LoVo (cell line): Measurements from ENCODE around the gene ONECUT1.

Experiments used
- DNase-seq: peaks from one replicate; pipeline ENCODE4 v3.0.0-alpha.2; 2016; ENCODE audit warnings: low spot score

The ONECUT1 gene

GRCh38 chr15:52731732-52732470, 58.2 kb downstream of the ONECUT1 start:
- DNase-seq: no peak

DNA sequence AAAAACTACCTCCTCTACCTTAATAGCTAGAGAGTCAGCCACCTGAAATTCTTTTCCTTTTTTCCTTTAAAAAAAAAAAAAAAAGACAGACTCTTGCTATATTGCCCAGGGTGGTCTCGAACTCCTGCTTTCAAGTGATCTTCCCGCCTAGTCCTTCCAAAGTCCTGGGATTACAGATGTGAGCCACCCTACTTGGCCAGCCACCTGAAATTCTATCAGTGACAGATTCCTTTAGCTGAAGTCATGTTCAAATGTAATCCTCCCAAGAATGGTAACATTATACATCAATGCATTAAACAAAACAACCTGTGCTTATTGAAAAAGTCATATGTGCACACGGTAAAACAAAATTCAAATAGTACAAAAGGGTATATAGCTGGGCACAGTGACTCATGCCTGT, 59.1 kb downstream of the ONECUT1 start:
- no peak for DNase-seq

DNA sequence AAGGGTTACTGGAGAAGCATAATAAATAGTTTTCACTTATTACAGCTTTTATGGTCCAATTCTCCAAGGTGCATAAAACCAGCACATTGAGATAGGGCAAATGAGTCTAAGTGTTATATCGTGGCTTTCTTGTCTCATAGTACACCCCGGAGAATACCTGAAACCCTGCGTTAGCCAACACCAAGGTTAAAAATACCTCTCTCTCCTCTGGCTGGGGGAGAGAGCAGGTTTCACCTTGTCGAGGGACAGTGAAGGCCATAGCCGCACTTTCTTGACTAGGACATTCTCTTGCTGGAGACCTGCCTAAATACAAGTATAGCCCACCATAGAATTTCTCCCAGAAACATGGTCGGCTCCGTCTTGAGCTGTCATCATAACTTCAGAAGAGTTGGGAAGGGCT, 59.5 kb downstream of the ONECUT1 start:
- no peak for DNase-seq

GRCh38 chr15:52730173-52730572, 60.0 kb downstream of the ONECUT1 start:
- no peak for DNase-seq

- DNase-seq: no peak
Observed at GRCh38 chr15:52728899-52729298, 61.2 kb downstream of the ONECUT1 start.

DNA sequence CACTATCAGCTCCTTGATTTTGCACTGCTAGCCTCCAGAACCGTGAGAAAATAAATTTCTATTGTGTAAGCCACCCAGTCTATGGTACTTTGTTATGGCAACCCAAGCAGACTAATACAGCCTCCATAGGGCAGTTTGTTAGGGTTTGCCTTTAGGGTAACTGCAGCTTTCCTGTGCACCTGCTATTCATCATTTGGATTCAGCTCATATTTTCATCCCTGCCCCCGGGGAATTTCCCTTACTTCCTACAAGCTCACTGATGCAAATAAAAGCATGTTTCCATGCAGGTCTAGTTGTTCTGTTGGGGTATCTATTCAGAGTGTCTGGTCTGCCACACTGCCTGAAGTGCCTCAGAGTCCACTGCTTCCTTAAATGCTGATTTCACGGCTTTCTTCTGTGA, 62.3 kb downstream of the ONECUT1 start:
- DNase-seq: no peak

DNA sequence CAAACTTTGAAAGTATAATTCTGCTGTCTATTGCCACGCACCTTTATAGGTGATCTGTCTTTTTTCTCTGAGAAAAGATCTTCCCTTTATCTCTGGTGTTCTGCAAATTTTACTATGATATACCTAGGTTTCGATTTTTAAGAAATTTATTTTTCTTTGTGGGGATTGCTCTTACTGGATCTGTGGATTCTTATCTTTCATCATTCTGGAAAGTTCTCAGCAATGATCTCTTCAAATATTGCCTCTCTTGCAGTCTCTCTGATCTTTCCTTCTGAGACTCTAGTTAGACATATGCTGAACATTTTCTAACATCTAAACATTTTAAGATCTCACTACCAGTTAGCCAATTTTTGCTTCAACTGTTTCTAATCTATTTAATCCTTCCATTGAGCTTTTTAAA, 63.9 kb downstream of the ONECUT1 start:
- DNase-seq: no peak

DNA sequence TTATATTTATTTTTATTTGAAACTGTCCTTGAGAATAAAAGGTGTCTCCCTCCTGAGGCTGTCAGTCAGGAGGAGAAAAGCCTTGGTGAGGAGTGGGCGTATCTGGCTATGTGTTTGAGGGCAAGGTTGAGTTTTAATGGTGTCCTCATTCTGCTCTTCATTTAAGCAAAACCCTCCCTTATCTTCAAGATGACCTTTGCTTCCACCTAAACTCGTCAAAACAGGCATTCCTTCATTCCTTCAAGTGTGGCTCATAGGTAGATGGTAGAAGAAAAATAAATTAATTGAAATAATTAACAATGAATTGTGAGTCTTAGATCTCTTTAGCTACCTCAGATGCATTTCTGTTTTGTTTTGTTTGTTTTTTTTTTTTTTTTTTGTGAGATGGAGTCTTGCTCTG, 71.6 kb downstream of the ONECUT1 start:
- no peak for DNase-seq

DNA sequence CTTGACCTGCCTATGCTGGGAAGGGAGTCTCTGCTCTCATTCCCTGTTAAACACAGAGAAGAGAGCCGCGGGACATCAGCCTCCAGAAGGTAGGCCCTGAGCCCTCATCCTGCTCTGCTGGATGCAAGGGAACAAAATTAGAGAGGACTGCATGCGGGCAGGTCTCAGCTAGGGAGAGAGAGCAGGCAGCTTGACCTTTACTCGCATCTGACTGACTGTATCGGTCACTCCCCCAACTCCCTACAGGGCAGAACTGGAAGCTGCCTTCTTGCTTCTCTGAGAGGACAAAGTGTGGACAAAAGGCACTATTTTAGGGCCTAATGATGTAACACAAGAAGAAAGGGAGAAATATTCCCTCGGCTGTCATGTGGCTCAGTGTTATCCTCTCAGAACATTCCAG, 72.2 kb downstream of the ONECUT1 start:
- DNase-seq: no peak

DNA sequence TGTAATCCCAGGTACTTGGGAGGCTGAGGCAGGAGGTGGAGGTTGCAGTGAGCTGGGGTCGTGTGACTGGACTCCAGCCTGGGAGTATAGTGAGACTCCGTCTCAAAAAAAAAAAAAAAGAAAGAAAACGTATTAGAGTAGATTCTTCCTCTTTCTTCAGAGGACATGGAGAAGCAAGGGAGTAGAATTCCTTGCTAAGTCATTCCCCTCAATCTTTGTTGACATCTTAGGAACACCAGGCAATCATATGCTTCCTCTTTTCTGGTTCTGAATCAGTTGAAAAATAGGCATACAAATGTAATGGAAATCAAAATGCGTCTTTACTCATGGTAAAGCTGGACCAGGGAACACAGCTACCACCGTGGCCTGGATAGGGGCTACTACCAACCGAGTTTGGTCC, 72.7 kb downstream of the ONECUT1 start:
- DNase-seq: no peak

- no peak for DNase-seq
Observed at GRCh38 chr15:52716536-52716935, 73.6 kb downstream of the ONECUT1 start.

GRCh38 chr15:52715411-52715810, 74.7 kb downstream of the ONECUT1 start:
- DNase-seq: no peak

- DNase-seq: no peak
Observed at GRCh38 chr15:52714968-52715367, 75.2 kb downstream of the ONECUT1 start.

- no peak for DNase-seq
Observed at GRCh38 chr15:52710708-52711389, 79.3 kb downstream of the ONECUT1 start.

- DNase-seq: no peak
Observed at GRCh38 chr15:52710050-52710707, 80.0 kb downstream of the ONECUT1 start.

DNA sequence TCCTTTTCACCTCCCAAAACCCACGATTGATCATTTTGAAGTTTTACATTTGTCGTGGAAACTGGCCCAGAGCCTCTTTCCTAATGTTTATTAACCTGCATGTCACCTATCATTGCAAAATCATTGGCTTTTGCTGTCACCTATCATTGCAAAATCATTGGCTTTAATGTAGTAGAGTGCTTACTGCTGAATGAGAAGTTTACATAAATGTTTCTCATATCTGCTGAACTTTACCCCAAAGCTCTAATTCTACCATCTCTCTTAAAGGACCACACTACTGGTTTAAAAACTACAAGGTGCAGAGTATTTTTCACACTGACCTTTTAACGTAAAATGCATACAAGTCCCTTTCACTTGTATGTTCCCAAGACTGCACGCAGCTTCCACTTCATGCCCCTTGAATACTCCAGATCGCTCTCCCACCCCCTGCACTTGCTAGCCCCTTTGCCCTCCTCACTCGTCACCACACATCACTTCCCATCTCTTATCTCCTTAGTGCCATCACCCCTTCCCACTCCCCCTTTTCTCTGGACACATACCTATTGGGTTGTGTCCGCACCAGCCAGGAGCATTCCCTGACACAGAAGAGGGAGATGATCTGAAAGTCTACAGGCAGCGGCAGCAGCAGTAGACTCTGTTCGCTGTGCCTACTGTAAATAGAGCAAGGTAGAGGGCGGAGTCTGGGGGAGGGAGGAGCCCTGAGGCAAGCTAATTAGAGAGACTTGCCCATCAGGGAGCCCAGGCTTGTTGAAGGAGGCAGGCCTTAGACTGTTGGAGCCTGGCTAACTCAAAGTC, 80.8 kb downstream of the ONECUT1 start:
- no peak for DNase-seq
